ENCODE results near the gene PARD3.
A peak's percentile ranks its signal among the peaks of the same experiment; 100 is the strongest.
"Not testable (repeated sequence)": the region's sequence is repeated elsewhere in the genome, so short reads cannot be mapped to it uniquely, and the experiment has no call there.

Gene PARD3

DNA sequence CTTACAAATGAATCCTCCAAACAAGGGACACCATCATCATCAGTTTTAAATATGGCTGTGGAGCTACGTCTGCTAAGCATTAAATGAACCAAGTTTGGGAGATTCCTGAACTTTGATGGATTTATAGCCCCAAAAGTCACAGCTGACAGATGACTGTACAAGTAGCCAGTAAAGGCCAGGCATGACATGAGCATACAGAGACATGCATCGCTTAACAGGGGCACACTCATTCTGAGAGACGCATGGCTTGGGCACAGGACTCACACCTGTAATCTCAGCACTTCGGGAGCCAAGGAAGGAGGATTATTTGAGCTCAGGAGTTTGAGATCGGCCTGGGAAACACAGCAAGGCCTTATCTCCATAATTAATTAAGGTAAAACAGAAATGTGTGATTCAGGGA is 166.2 kb downstream of the PARD3 start:
- DNase-seq (ENCODE audit: low spot score), result no peak

- DNase-seq (ENCODE audit: low spot score), result no peak
These were observed 166.9 kb downstream of the PARD3 start for GRCh38 chr10:34647875-34648865.

DNA sequence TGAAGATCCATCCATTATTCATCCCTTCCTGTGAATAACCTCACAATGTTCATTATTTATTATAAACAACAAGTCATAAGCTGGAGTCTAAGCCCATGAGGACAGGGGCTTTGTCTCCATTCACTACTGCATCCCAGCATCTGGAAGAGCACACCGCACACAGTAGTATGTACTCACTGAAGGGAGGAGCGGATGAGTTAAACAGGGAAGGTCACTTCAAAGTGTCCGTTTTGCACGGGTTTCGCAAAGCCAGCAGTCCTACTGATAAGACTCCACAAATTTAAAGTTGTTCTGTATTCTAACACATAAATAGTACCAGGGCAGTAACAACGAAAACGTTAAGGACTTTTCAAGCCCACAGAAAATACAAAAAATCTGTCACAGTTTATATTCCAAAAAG is 167.9 kb downstream of the PARD3 start:
- no peak for DNase-seq (ENCODE audit: low spot score)

DNA sequence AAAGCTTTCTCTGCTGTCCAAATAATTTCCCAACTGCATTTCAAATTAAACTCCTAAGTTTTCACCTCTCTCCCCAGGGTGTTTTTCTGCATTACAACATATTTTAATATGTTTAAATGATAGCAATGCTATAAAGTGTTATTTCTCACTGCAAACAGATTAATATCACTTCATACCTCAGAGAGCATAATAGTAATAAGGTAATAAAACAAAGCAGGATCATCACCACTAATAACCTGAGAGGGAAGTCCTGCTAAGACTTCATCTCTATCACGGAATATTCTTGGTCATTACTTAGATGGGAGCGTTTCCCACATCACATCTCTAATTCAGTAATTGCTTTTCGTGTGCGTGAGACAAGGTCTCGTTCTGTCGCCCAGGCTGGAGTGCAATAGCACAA is 168.8 kb downstream of the PARD3 start:
- no peak for DNase-seq (ENCODE audit: low spot score)

- DNase-seq (ENCODE audit: low spot score), result not testable (repeated sequence)
These were observed 170.3 kb downstream of the PARD3 start for GRCh38 chr10:34644815-34645214.

- DNase-seq (ENCODE audit: low spot score), result no peak
These were observed 170.9 kb downstream of the PARD3 start for GRCh38 chr10:34644224-34644623.

DNA sequence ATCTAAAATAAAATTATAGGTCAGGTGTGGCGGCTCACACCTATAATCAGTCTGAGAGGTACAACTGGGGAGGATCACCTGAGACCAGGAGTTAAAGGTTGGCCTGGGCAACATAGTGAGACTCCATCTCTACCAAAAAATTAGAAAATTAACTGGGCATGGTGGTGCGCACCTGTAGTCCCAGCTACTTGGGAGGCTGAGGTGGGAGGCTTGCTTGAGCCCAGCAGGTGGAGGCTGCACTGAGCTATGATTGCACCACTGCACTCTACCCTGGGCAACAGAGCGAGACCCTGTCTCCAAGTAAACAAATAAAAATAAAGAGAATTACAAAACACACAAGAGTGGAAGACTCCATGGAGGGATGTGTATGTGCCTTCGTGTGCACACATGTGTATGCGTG is 171.5 kb downstream of the PARD3 start:
- no peak for DNase-seq (ENCODE audit: low spot score)

GRCh38 chr10:34641913-34642558 is 173.1 kb downstream of the PARD3 start:
- no peak for DNase-seq (ENCODE audit: low spot score)

- no peak for DNase-seq (ENCODE audit: low spot score)
These were observed 173.8 kb downstream of the PARD3 start for GRCh38 chr10:34641147-34641912.

- DNase-seq (ENCODE audit: low spot score), result peak; percentile 44
These were observed 176.6 kb downstream of the PARD3 start for GRCh38 chr10:34638406-34639054.

DNA sequence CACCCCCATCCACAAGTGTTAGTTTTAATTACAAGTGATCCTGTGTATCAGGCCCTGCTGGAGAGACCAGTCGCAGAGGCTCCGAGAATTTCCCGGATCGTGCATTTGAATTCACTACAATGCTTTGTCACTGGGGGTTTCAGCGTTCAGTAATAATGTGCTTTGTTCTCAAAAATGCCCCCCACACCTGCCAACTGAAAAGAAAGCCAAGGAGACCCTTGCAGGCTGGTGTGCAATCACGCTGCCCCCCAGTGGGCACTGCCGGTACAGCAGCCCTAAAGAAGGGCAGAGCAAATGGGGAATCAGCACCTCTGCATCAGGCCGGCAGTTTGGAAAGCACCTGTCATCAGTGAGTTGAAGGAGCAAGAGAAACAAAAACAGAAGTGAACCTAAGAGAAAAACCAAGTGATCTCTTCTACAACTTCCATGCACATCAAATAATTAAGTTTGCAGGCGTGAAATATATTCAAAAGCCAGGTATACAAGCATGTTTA is 177.6 kb downstream of the PARD3 start:
- DNase-seq (ENCODE audit: low spot score), result peak; percentile 28

GRCh38 chr10:34635111-34635510 is 180.0 kb downstream of the PARD3 start:
- no peak for DNase-seq (ENCODE audit: low spot score)

DNA sequence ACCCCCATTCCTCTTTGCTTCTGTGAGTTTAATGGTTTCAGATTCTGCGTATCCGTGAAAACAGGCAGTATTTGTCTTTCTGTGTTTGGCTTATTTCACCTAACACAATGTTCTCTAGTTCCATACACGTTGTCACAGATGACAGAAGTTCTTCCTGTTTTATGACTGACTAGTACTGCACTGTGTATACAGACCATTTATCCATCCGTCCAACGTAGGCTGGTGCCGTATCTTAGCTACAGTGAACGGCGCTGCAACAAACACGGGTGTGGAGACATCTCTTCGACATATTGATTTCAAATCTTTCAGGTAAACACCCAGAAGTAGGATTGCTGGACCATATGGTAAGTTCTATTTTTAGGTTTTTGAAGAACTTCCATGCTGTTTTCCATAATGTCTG is 181.7 kb downstream of the PARD3 start:
- no peak for DNase-seq (ENCODE audit: low spot score)

GRCh38 chr10:34629084-34629483 is 186.0 kb downstream of the PARD3 start:
- DNase-seq (ENCODE audit: low spot score), result no peak

GRCh38 chr10:34628174-34628796 is 186.8 kb downstream of the PARD3 start:
- no peak for DNase-seq (ENCODE audit: low spot score)

GRCh38 chr10:34627741-34628140 is 187.4 kb downstream of the PARD3 start:
- DNase-seq (ENCODE audit: low spot score), result no peak

DNA sequence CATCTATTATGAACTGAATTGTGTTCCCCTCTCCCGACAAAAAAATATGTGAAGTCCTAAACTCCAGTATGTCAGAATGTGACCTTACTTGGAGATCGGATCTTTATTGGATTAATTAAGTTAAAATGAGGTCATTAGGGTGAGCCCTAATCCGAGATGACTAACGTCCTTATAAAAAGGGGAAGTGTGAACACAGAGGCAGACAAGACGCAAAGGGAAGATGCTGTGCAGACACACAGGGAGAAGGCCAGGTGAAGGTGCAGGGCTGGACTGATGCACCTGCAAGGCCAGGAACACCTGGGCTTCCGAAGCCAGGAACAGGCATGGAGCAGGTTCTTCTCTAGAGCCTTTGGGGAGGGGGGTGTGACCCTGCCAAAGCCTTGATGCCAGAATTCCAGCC is 187.8 kb downstream of the PARD3 start:
- DNase-seq (ENCODE audit: low spot score), result no peak

DNA sequence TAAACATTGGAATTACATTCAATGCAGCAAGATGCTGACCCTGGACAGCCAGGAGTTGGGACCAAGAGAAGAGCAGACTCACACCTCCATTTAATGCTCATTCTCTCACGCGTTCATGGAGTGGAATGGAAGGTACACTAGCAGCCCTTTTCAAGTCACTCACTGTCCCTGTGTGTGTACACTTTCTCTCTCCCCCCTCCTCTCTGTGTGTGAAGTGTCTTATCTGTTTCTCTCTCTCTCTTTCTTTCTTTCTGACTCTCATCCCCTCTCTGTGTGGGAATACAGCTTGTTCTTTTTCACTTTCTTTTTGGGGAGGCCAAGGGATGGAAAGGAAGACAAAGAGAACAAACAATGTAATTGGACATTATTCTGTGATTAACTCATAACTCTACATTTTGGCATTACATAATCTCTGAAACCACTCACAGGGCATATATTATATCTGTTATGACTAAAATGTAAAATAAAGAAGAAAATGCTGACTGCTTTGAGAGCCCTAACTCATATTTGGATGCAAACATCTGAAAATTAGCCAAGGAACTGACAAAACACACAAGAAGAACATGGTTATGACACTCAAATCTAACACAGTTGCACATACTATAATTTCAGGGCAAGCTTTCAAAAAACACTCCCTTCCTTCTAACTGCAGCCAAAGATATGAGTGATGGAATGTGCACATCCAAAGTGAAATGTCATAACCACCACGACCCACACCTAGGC is 188.8 kb downstream of the PARD3 start:
- no peak for DNase-seq (ENCODE audit: low spot score)

DNA sequence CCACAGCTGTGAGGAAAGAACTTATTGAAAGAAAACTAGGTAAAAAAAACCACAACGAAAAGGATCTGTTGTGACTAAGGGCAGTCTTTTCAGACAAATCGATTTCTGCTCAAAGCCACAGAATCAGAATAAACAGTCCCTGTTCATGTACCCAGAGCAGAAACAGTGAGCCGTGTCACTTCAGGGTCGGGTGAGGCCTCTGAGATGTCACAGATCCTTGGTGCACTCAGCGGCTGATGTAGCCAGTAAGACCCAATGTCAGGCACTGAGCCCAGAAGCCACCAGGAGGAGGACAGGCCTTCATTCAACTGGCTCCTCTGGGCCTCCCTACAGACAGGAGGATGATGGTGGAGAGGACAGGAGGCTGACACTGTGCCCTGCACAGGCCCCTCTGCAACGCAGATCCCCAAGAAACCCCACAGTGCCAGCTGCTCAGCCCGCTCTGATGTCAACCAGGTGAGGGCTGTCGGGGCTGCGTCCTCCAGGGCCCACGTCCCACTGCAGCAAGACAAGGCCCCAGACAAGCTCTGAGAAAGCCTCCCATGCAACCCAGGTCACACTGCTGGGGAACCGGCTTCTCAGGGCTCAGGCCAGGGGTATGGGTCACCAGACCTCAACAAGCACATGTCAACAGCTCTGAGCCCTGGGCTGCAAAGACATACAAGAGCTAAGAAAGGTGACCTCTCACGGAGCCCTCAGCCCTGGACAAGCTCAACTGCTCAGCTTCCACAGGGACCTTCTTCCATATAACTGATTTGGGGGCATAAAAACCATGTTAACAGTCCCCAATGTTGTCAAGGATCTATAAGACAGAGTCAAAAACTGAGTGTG is 190.6 kb downstream of the PARD3 start:
- no peak for DNase-seq (ENCODE audit: low spot score)

GRCh38 chr10:34622945-34623344 is 192.2 kb downstream of the PARD3 start:
- DNase-seq (ENCODE audit: low spot score), result no peak

All from SW480 (cell line).